CD4-positive, alpha-beta T cell (primary cell): ENCODE data around the gene ERC2. TPM values are rescaled to one million over a fixed set of nuclear protein-coding genes. Genes with fewer than 3 reads are reported as not detected.
"Not testable (repeated sequence)": the region's sequence is repeated elsewhere in the genome, so short reads cannot be mapped to it uniquely, and the experiment has no call there.

Source experiments
- ATAC-seq: fragments of 200-7000 bp; cut with Tn5 transposase; one replicate; pipeline ENCODE4 v1.10.0; 2022; ENCODE audit warnings: mild to moderate bottlenecking; ENCODE audit not compliant: poor library complexity
- CTCF ChIA-PET: fragments of 350-600 bp; sonication (Branson Sonifier 250); formaldehyde crosslinking; loops from one replicate; lab custom pipeline; 2021; ENCODE audit warnings: antibody characterized with exemption, inconsistent platforms; lab: Charles Lee
- POLR2A ChIA-PET: fragments of 350-600 bp; sonication (Branson Sonifier 250); formaldehyde crosslinking; loops from one replicate; lab custom pipeline; 2021; ENCODE audit warnings: antibody characterized with exemption, inconsistent platforms; lab: Charles Lee
- DNase-seq, 14 experiments: peaks; one replicate each; pipeline ENCODE4 v3.0.0-alpha.2; 2013 to 2020; ENCODE audit warnings: mixed read lengths in 2 of 14
- H3K27ac ChIP-seq, 2 donors: one replicate each; pipeline versions ENCODE4 v1.5.1 to v1.7.0; 2013; ENCODE audit warnings: low read length in 2 of 2, low read depth in 1 of 2, mild to moderate bottlenecking in 1 of 2
- H3K27me3 ChIP-seq, 2 experiments: 1 replicate in 1 of 2; 2 replicates in 1 of 2; pipeline versions ENCODE4 v1.6.1 to v1.7.0; 2013; ENCODE audit warnings: low read length in 2 of 2, control low read depth in 1 of 2, mild to moderate bottlenecking in 1 of 2, moderate library complexity in 1 of 2; ENCODE audit not compliant: insufficient read depth in 2 of 2, control insufficient read depth in 1 of 2
- H3K36me3 ChIP-seq: one replicate; pipeline ENCODE4 v1.6.1; 2013; ENCODE audit warnings: low read length, control low read depth; ENCODE audit not compliant: insufficient read depth
- H3K4me1 ChIP-seq: one replicate; pipeline ENCODE4 v1.6.1; 2013; ENCODE audit warnings: low read length, control low read depth; ENCODE audit not compliant: insufficient read depth
- H3K4me3 ChIP-seq: one replicate; pipeline ENCODE4 v1.5.1; 2013; ENCODE audit warnings: mild to moderate bottlenecking, low read length, moderate library complexity
- H3K9me3 ChIP-seq, 2 experiments: 1 replicate in 1 of 2; 2 replicates in 1 of 2; pipeline versions ENCODE4 v1.6.1 to v1.7.0; 2013; ENCODE audit warnings: low read length in 2 of 2, mild to moderate bottlenecking in 2 of 2, control low read depth in 1 of 2, moderate library complexity in 1 of 2; ENCODE audit not compliant: control insufficient read depth in 1 of 2, insufficient read depth in 1 of 2
- H3K27ac Mint-ChIP-seq: one replicate; pipeline ENCODE4 v1.8.0; 2020; ENCODE audit warnings: mixed read lengths
- H3K27me3 Mint-ChIP-seq: one replicate; pipeline ENCODE4 v1.8.0; 2021; ENCODE audit warnings: mixed read lengths
- H3K36me3 Mint-ChIP-seq: one replicate; pipeline ENCODE4 v1.8.0; 2021; ENCODE audit warnings: low read depth, mixed read lengths
- H3K4me1 Mint-ChIP-seq: one replicate; pipeline ENCODE4 v1.8.0; 2021; ENCODE audit warnings: low read depth, mixed read lengths
- H3K4me3 Mint-ChIP-seq: one replicate; pipeline ENCODE4 v1.8.0; 2020; ENCODE audit warnings: mild to moderate bottlenecking, mixed read lengths
- H3K9me3 Mint-ChIP-seq: one replicate; pipeline ENCODE4 v1.8.0; 2020; ENCODE audit warnings: mixed read lengths
- CTCF ChIP-seq: fragments of 200-600 bp; IDR thresholded peaks from one replicate; pipeline ENCODE4 v1.8.0; 2022; ENCODE audit warnings: antibody characterized with exemption, mild to moderate bottlenecking
- intact Hi-C, 2 experiments: fragments of 100-400 bp; cut with DNase I in 1 of 2; cut with micrococcal nuclease in 1 of 2; formaldehyde crosslinking; loops; one replicate each; pipeline versions ENCODE4 v1.15.1 to v1.9.0; 2023 to 2025; cut with DNase I, micrococcal nuclease
- total RNA-seq, 174 experiments: library from RNA in 2 of 174; stranded (reverse) in 2 of 174; gene quantifications; one replicate each; pipeline ENCODE4 v1.2.3 and lab custom pipeline; 2021 to 2026

The ERC2 gene
- total RNA-seq, 2 experiments from 2014 or later = not detected

GRCh38 chr3:55854494-55854893, 613.8 kb downstream of the ERC2 start:
- H3K36me3 ChIP-seq = no peaks in the 10 kb centered on the region
- ChIA-PET CTCF (no interaction called here), POLR2A (no interaction called here)
- no peak overlapping the region for H3K27ac Mint-ChIP-seq
- H3K9me3 ChIP-seq = no peaks in the 10 kb centered on the region
- ATAC-seq (no peak), DNase-seq (no peak)
- H3K4me1 ChIP-seq = no peaks in the 10 kb centered on the region
- no peak for TF ChIP-seq CTCF
- intact Hi-C loops = no loop called here
- peaks cover 3% of the 10 kb centered on the region for H3K27me3 Mint-ChIP-seq
- peaks cover 0 to 4% of the 10 kb centered on the region in 2 experiments for H3K27me3 ChIP-seq
- no peak overlapping the region for H3K4me3 ChIP-seq
- H3K4me1 Mint-ChIP-seq = no peaks in the 10 kb centered on the region
- no peaks in the 10 kb centered on the region for H3K36me3 Mint-ChIP-seq
- no peaks in the 10 kb centered on the region for H3K9me3 Mint-ChIP-seq
- no peak overlapping the region for H3K27ac ChIP-seq
- H3K4me3 Mint-ChIP-seq = no peak overlapping the region

GRCh38 chr3:55852326-55852725, 615.9 kb downstream of the ERC2 start:
- Histone ChIP-seq H3K4me1 (no peaks in the 10 kb centered on the region), H3K27me3 (peaks cover 0 to 4% of the 10 kb centered on the region in 2 experiments), H3K36me3 (no peaks in the 10 kb centered on the region), H3K27ac (no peak overlapping the region), H3K4me3 (no peak overlapping the region), H3K9me3 (no peaks in the 10 kb centered on the region)
- ChIA-PET POLR2A (no interaction called here), CTCF (no interaction called here)
- DNase-seq (no peak), ATAC-seq (no peak)
- H3K27ac Mint-ChIP-seq = no peak overlapping the region
- H3K4me1 Mint-ChIP-seq = no peaks in the 10 kb centered on the region
- H3K4me3 Mint-ChIP-seq = no peak overlapping the region
- intact Hi-C loops = no loop called here
- no peaks in the 10 kb centered on the region for H3K36me3 Mint-ChIP-seq
- TF ChIP-seq CTCF = no peak
- peaks cover 3% of the 10 kb centered on the region for H3K27me3 Mint-ChIP-seq
- no peaks in the 10 kb centered on the region for H3K9me3 Mint-ChIP-seq

- no peak overlapping the region for H3K4me3 ChIP-seq
- no peaks in the 10 kb centered on the region for H3K36me3 ChIP-seq
- peaks cover 0 to 4% of the 10 kb centered on the region in 2 experiments for H3K9me3 ChIP-seq
- DNase-seq (no peak), ATAC-seq (no peak)
- no peak overlapping the region for H3K27ac ChIP-seq
- no peak for TF ChIP-seq CTCF
- H3K4me1 Mint-ChIP-seq = no peaks in the 10 kb centered on the region
- H3K4me1 ChIP-seq = no peaks in the 10 kb centered on the region
- peaks cover 20% of the 10 kb centered on the region for H3K9me3 Mint-ChIP-seq
- ChIA-PET CTCF (no interaction called here), POLR2A (interaction anchor here (0.6 kb wide), 1 partner anchor 557 kb away, joined by 3 read pairs; no protein-coding TSS in a partner anchor)
- no peak overlapping the region for H3K27ac Mint-ChIP-seq
- H3K27me3 Mint-ChIP-seq = no peaks in the 10 kb centered on the region
- intact Hi-C loops = no loop called here
- H3K27me3 ChIP-seq = no peaks in the 10 kb centered on the region
- no peak overlapping the region for H3K4me3 Mint-ChIP-seq
- H3K36me3 Mint-ChIP-seq = no peaks in the 10 kb centered on the region
Measured at GRCh38 chr3:55842204-55842603, 626.1 kb downstream of the ERC2 start.

GRCh38 chr3:55831876-55832275, 636.4 kb downstream of the ERC2 start:
- ATAC-seq, CTCF ChIA-PET: not testable (repeated sequence)

More at GRCh38 chr3:55831876-55832275, 636.4 kb downstream of the ERC2 start:
- DNase-seq, H3K27me3 Mint-ChIP-seq, H3K4me1 ChIP-seq, H3K9me3 ChIP-seq, H3K27me3 ChIP-seq, H3K4me3 Mint-ChIP-seq, H3K27ac ChIP-seq, POLR2A ChIA-PET, intact Hi-C loops, H3K36me3 Mint-ChIP-seq, H3K36me3 ChIP-seq, H3K4me3 ChIP-seq, H3K4me1 Mint-ChIP-seq, H3K9me3 Mint-ChIP-seq, H3K27ac Mint-ChIP-seq: not testable (repeated sequence)
